A549 (cell line): ENCODE data around the gene DQX1. TPM values are rescaled to one million over a fixed set of nuclear protein-coding genes. Genes with fewer than 3 reads are reported as not detected.

Experiments
- ATAC-seq, 2 experiments: fragments of 200-7000 bp in 1 of 2; fragments of >200 bp in 1 of 2; cut with Nextera tagmentation in 1 of 2; cut with Tn5 transposase in 1 of 2; 3 replicates each; pipeline versions ENCODE4 v1.8.0 to v1.9.1; 2018 to 2020; ENCODE audit warnings: mild to moderate bottlenecking in 1 of 2, moderate library complexity in 1 of 2
- CTCF ChIA-PET: fragments of 300-600 bp; sonication (Branson Sonifier 250); formaldehyde crosslinking; extraction: SDS; loops from one replicate; lab custom pipeline; 2021; ENCODE audit warnings: antibody characterized with exemption, inconsistent platforms; lab: Yijun Ruan, JAX
- POLR2A ChIA-PET: fragments of 350-600 bp; formaldehyde crosslinking; extraction: SDS; loops from one replicate; lab custom pipeline; 2021; ENCODE audit warnings: antibody characterized with exemption, inconsistent platforms; lab: Yijun Ruan, JAX
- DNase-seq, 2 experiments: peaks; one replicate each; pipeline versions ENCODE4 v3.0.0 to v3.0.0-alpha.2; 2011 to 2016; ENCODE audit warnings: low read depth in 1 of 2, low spot score in 1 of 2
- FAIRE-seq: peaks from 2 replicates; lab custom pipeline; 2011; peaks lifted over from hg19 to GRCh38; lab: Jason Lieb, UNC
- H3K27ac ChIP-seq, 2 experiments: fragments of >200 bp; sonication (Bioruptor Twin); formaldehyde crosslinking; 3 replicates each; pipeline ENCODE4 v1.5.1; 2016 to 2017
- H3K4me1 ChIP-seq: fragments of >200 bp; sonication (Bioruptor Twin); formaldehyde crosslinking; 3 replicates; pipeline ENCODE4 v1.6.1; 2016
- H3K4me2 ChIP-seq: fragments of >200 bp; sonication (Bioruptor Twin); formaldehyde crosslinking; 3 replicates; pipeline ENCODE4 v1.6.1; 2016
- H3K4me3 ChIP-seq: fragments of >200 bp; sonication (Bioruptor Twin); formaldehyde crosslinking; 3 replicates; pipeline ENCODE4 v1.5.1; 2016
- H3K9me3 ChIP-seq: fragments of >200 bp; sonication (Bioruptor Twin); formaldehyde crosslinking; 3 replicates; pipeline ENCODE4 v1.6.1; 2016
- CBX2 ChIP-seq: fragments of 200-600 bp; sonication (generic); IDR thresholded peaks from 2 replicates; pipeline ENCODE4 v1.6.1; 2016; ENCODE audit warnings: low read depth, mild to moderate bottlenecking, borderline replicate concordance
- CBX8 ChIP-seq: fragments of 200-600 bp; sonication (generic); IDR thresholded peaks from 2 replicates; pipeline ENCODE4 v1.6.1; 2016
- CEBPB ChIP-seq, 2 experiments: fragments of >200 bp in 1 of 2; sonication (Bioruptor Twin) in 1 of 2; formaldehyde crosslinking in 1 of 2; IDR thresholded peaks; 2 replicates each; pipeline ENCODE4 v1.6.1; 2012 to 2016
- CHD2 ChIP-seq: fragments of 150-350 bp; IDR thresholded peaks from 2 replicates; pipeline ENCODE4 v1.6.1; 2014; ENCODE audit warnings: low read length; ENCODE audit not compliant: partially characterized antibody
- EHMT2 ChIP-seq: fragments of 200-600 bp; sonication (generic); IDR thresholded peaks from 2 replicates; pipeline ENCODE4 v1.6.1; 2016; ENCODE audit warnings: antibody characterized with exemption, low read depth, mild to moderate bottlenecking, moderate library complexity
- FOSB ChIP-seq: fragments of 250-450 bp; sonication (Bioruptor Pico); IDR thresholded peaks from 2 replicates; pipeline ENCODE4 v1.5.0; 2020; ENCODE audit warnings: mild to moderate bottlenecking, moderate library complexity
- FOXS1 ChIP-seq: fragments of 250-450 bp; sonication (Bioruptor Pico); IDR thresholded peaks from 2 replicates; pipeline ENCODE4 v1.5.0; 2020; ENCODE audit warnings: mild to moderate bottlenecking, moderate library complexity
- GATA3 ChIP-seq: IDR thresholded peaks from 2 replicates; pipeline ENCODE4 v1.6.1; 2012; ENCODE audit warnings: borderline replicate concordance
- HDAC2 ChIP-seq: fragments of 200-600 bp; sonication (generic); IDR thresholded peaks from 2 replicates; pipeline ENCODE4 v1.6.1; 2016
- HOXA7 ChIP-seq: fragments of 250-450 bp; sonication (Bioruptor Pico); IDR thresholded peaks from 2 replicates; pipeline ENCODE4 v1.5.0; 2020; ENCODE audit warnings: mild to moderate bottlenecking, moderate library complexity
- JUNB ChIP-seq: fragments of >200 bp; sonication (Bioruptor Twin); formaldehyde crosslinking; IDR thresholded peaks from 2 replicates; pipeline ENCODE4 v1.6.1; 2016
- KDM1A ChIP-seq: fragments of 200-600 bp; sonication (generic); IDR thresholded peaks from 2 replicates; pipeline ENCODE4 v1.6.1; 2016; ENCODE audit warnings: low read depth, mild to moderate bottlenecking
- KDM5A ChIP-seq: fragments of 200-600 bp; sonication (generic); IDR thresholded peaks from 2 replicates; pipeline ENCODE4 v1.6.1; 2016; ENCODE audit warnings: antibody characterized with exemption, mild to moderate bottlenecking
- MYC ChIP-seq: IDR thresholded peaks from 2 replicates; pipeline ENCODE4 v1.6.1; 2012; ENCODE audit warnings: mild to moderate bottlenecking, inconsistent platforms, low read length, improper control_type of control experiment, borderline replicate concordance
- NPAS2 ChIP-seq: fragments of 250-450 bp; sonication (Bioruptor Pico); IDR thresholded peaks from 2 replicates; pipeline ENCODE4 v1.8.0; 2022; ENCODE audit warnings: mild to moderate bottlenecking, moderate library complexity, borderline replicate concordance
- POLR2AphosphoS2 ChIP-seq: conservative IDR thresholded peaks from 2 replicates; pipeline ENCODE4 v1.6.1; 2012; ENCODE audit warnings: low read length, improper control_type of control experiment, inconsistent platforms
- RAD21 ChIP-seq, 2 experiments: fragments of >200 bp in 1 of 2; sonication (Bioruptor Twin) in 1 of 2; formaldehyde crosslinking in 1 of 2; IDR thresholded peaks in 1 of 2; conservative IDR thresholded peaks in 1 of 2; 2 replicates in 1 of 2; 3 replicates in 1 of 2; pipeline ENCODE4 v1.6.1; 2012 to 2018; ENCODE audit warnings: inconsistent platforms in 1 of 2
- RARB ChIP-seq: fragments of 250-450 bp; sonication (Bioruptor Pico); IDR thresholded peaks from 2 replicates; pipeline ENCODE4 v1.8.0; 2021; ENCODE audit warnings: mild to moderate bottlenecking, moderate library complexity
- RFX5 ChIP-seq: fragments of 450-650 bp; IDR thresholded peaks from 2 replicates; pipeline ENCODE4 v1.7.1; 2014; ENCODE audit warnings: antibody characterized with exemption, mild to moderate bottlenecking, moderate library complexity
- TFCP2L1 ChIP-seq: fragments of 250-450 bp; sonication (Bioruptor Pico); IDR thresholded peaks from 2 replicates; pipeline ENCODE4 v1.5.0; 2021; ENCODE audit warnings: mild to moderate bottlenecking
- TP53 ChIP-seq: fragments of 250-450 bp; sonication (Bioruptor Pico); IDR thresholded peaks from 2 replicates; pipeline ENCODE4 v1.5.0; 2021; ENCODE audit warnings: mild to moderate bottlenecking, moderate library complexity
- ZC3H11A ChIP-seq: fragments of 450-650 bp; IDR thresholded peaks from 2 replicates; pipeline ENCODE4 v1.6.1; 2014; ENCODE audit warnings: antibody characterized with exemption, mild to moderate bottlenecking
- ZFP36 ChIP-seq: fragments of 450-650 bp; IDR thresholded peaks from 2 replicates; pipeline ENCODE4 v1.6.1; 2014; ENCODE audit warnings: borderline replicate concordance; ENCODE audit not compliant: partially characterized antibody
- ZNF302 ChIP-seq: fragments of 250-450 bp; sonication (Bioruptor Pico); IDR thresholded peaks from 2 replicates; pipeline ENCODE4 v1.9.0; 2021; ENCODE audit warnings: inconsistent platforms, mild to moderate bottlenecking, moderate library complexity
- ZSCAN20 ChIP-seq: fragments of 250-450 bp; sonication (Bioruptor Pico); IDR thresholded peaks from 2 replicates; pipeline ENCODE4 v1.8.0; 2022; ENCODE audit warnings: mild to moderate bottlenecking, moderate library complexity
- WGBS: methylation state at CpG from one replicate; pipeline ENCODE4 v1.1.6; 2017; ENCODE audit errors: missing lambda C conversion rate; 5-methylcytosine and 5-hydroxymethylcytosine counted together
- polyA plus RNA-seq, 4 experiments: library from polyadenylated mRNA; depleted of rRNA in 3 of 4; stranded (reverse); fragments of >200 nt; fragmentation: RNase III in 1 of 4; extraction: RNeasy Plus Mini Kit Qiagen cat#74134 plus additional on column Dnase treatment in 1 of 4; gene quantifications; 2 replicates in 3 of 4; 3 replicates in 1 of 4; pipeline ENCODE4 v1.2.3, GENCODE V29; 2011 to 2017
- TF ChIP-seq, protein P1 (sequence below): IDR thresholded peaks from 2 replicates; pipeline ENCODE4 v1.6.1; 2012
- TF ChIP-seq, protein P2 (sequence below): fragments of 150-350 bp; IDR thresholded peaks from 2 replicates; pipeline ENCODE4 v1.6.1; 2014; ENCODE audit warnings: low read depth, mild to moderate bottlenecking, low read length

DQX1 gene
- polyA plus RNA-seq, 2 of the 4 experiments (the other 2 are of a cell fraction), result 0.15 to 0.39 TPM

GRCh38 chr2:74569686-74570085 lies 43.7 kb upstream of the DQX1 start:
- TF ChIP-seq ZSCAN20 (CRISPR knock-in tag), result no peak
- no peak for TF ChIP-seq CBX8
- TF ChIP-seq FOXS1 (CRISPR knock-in tag), result no peak
- no peak for TF ChIP-seq ZC3H11A
- TF ChIP-seq HOXA7, result no peak
- no peaks in the 10 kb centered on the region for H3K9me3 ChIP-seq
- 79% methylated on average over 1 of the region's 1 CpG for WGBS
- H3K27ac ChIP-seq, result no peak overlapping the region
- no peaks in the 10 kb centered on the region for H3K4me1 ChIP-seq
- no peak for DNase-seq
- ChIA-PET CTCF (interaction anchor here (4.5 to 17.2 kb wide), 2 partner anchors 13 to 16 kb away, joined by 19 to 181 read pairs; no protein-coding TSS in a partner anchor), POLR2A (no interaction called here)
- no peak for ATAC-seq
- H3K4me2 ChIP-seq, result no peak overlapping the region
- no peak overlapping the region for H3K4me3 ChIP-seq
- FAIRE-seq, result no peak

GRCh38 chr2:74567881-74568280 lies 41.9 kb upstream of the DQX1 start:
- H3K4me3 ChIP-seq, result no peak overlapping the region
- no peak overlapping the region for H3K27ac ChIP-seq
- WGBS, result 48% methylated on average over 5 of the region's 5 CpGs
- DNase-seq (no peak), ATAC-seq (no peak; a peak in 1 of 6 replicates), FAIRE-seq (no peak)
- TF ChIP-seq RARB (no peak), CBX2 (no peak)
- H3K9me3 ChIP-seq, result no peaks in the 10 kb centered on the region
- POLR2A ChIA-PET, result no interaction called here
- CTCF ChIA-PET, result interaction anchor here (1.4 to 17.2 kb wide), 3 partner anchors 11 to 85 kb away, joined by 4 to 181 read pairs (median 19); partner anchors contain the start of genes CCDC142 and TTC31
- H3K4me1 ChIP-seq, result no peaks in the 10 kb centered on the region
- no peak overlapping the region for H3K4me2 ChIP-seq

DNA sequence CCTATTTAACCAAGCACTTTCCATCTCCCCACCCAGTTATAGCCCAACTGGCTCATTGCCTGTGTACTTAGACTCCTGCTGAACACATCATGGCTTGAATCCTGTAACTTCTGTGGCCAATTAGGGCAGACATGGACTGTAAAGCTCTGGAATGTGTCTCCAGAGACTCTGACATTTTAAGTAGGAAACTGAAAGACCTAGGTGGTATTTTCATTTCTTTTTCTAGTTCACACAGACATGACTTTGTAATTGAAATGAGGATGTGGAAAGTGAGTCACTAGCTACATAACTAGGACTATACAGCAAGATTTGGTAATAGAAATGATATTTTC lies 40.7 kb upstream of the DQX1 start:
- no peak overlapping the region for H3K27ac ChIP-seq
- ChIA-PET POLR2A (no interaction called here), CTCF (interaction anchor here (1.7 to 17.2 kb wide), 3 partner anchors 10 to 19 kb away, joined by 4 to 181 read pairs (median 19); no protein-coding TSS in a partner anchor)
- no peak for FAIRE-seq
- no peak overlapping the region for H3K4me3 ChIP-seq
- H3K9me3 ChIP-seq, result no peaks in the 10 kb centered on the region
- no peak for TF ChIP-seq TFCP2L1 (CRISPR knock-in tag)
- TF ChIP-seq EHMT2, result no peak
- TF ChIP-seq NPAS2 (CRISPR knock-in tag), result no peak
- TF ChIP-seq HDAC2, result no peak
- no peak for TF ChIP-seq FOSB (CRISPR knock-in tag)
- no peak for TF ChIP-seq RFX5
- no peak for TF ChIP-seq KDM1A
- TF ChIP-seq, all 56 proteins: peak for 0
- DNase-seq (no peak), ATAC-seq (no peak)
- H3K4me2 ChIP-seq, result no peak overlapping the region
- H3K4me1 ChIP-seq, result no peaks in the 10 kb centered on the region

DNA sequence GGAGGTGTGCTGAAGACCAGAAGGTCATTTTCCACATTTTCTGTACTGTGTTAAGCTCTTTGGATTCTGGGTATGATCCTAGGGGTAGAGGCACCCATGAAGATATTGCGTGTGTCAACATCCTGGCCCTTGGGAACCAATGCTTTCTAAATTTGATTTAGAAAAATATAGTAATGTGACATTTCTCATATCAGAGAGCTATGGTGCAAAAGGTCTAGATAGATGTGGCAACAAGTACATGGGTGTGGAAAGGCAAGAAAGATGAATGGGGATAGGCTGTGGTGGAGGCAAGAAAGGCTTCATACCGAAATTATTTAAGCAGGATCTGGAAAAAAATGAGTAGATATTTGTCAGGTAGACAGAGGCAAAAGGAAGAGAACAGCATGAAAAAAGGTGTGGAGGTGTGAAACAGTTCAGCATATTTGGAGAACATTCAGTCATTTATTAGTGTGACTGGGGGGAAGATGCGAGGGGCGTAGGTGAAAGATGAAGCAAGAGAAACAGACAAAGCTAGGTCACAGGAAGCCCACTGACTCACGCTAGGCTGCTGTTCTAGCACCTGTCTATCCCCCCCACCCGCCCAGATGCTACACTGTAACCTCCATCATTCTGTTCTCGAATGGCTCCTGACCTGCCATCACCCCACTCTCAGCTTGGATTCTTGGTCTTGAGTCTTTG lies 40.2 kb upstream of the DQX1 start:
- ATAC-seq, result no peak
- DNase-seq, result no peak
- H3K27ac ChIP-seq, result no peak overlapping the region
- no peak for FAIRE-seq
- TF ChIP-seq CEBPB (IDR thresholded peaks at IDR 0.05), result no peak
- TF ChIP-seq KDM5A, result no peak
- no peak for TF ChIP-seq MYC
- no peak for TF ChIP-seq RAD21 (conservative IDR thresholded peaks at IDR 0.05 in 1 of 2, IDR thresholded peaks at IDR 0.05 in 1 of 2)
- no peak for TF ChIP-seq ZNF302 (CRISPR knock-in tag)
- TF ChIP-seq JUNB, result no peak
- no peak for TF ChIP-seq RFX5
- no peak for TF ChIP-seq ZSCAN20 (CRISPR knock-in tag)
- TF ChIP-seq, protein P1, sequence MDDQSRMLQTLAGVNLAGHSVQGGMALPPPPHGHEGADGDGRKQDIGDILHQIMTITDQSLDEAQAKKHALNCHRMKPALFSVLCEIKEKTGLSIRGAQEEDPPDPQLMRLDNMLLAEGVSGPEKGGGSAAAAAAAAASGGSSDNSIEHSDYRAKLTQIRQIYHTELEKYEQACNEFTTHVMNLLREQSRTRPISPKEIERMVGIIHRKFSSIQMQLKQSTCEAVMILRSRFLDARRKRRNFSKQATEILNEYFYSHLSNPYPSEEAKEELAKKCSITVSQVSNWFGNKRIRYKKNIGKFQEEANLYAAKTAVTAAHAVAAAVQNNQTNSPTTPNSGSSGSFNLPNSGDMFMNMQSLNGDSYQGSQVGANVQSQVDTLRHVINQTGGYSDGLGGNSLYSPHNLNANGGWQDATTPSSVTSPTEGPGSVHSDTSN, result no peak
- TF ChIP-seq GATA3, result no peak
- no peak for TF ChIP-seq TP53 (CRISPR knock-in tag)
- no peak for TF ChIP-seq RARB
- no peak for TF ChIP-seq ZFP36
- TF ChIP-seq TFCP2L1 (CRISPR knock-in tag), result no peak
- TF ChIP-seq CHD2, result no peak
- TF ChIP-seq, protein P2, sequence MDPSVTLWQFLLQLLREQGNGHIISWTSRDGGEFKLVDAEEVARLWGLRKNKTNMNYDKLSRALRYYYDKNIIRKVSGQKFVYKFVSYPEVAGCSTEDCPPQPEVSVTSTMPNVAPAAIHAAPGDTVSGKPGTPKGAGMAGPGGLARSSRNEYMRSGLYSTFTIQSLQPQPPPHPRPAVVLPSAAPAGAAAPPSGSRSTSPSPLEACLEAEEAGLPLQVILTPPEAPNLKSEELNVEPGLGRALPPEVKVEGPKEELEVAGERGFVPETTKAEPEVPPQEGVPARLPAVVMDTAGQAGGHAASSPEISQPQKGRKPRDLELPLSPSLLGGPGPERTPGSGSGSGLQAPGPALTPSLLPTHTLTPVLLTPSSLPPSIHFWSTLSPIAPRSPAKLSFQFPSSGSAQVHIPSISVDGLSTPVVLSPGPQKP, result no peak
- no peak for TF ChIP-seq FOXS1 (CRISPR knock-in tag)
- no peak for TF ChIP-seq POLR2AphosphoS2
- TF ChIP-seq HOXA7, result no peak
- no peak overlapping the region for H3K4me3 ChIP-seq
- no peaks in the 10 kb centered on the region for H3K9me3 ChIP-seq
- 57% methylated on average over 7 of the region's 7 CpGs for WGBS
- CTCF ChIA-PET, result interaction anchor here (0.8 to 17.2 kb wide), 4 partner anchors 10 to 83 kb away, joined by 3 to 181 read pairs (median 12); partner anchors contain the start of genes CCDC142 and TTC31
- POLR2A ChIA-PET, result no interaction called here
- H3K4me2 ChIP-seq, result no peak overlapping the region
- no peaks in the 10 kb centered on the region for H3K4me1 ChIP-seq
